NT2/D1 (cell line): ENCODE results near the gene USP2.

Experiments
- SUZ12 ChIP-seq: IDR thresholded peaks from 2 replicates; pipeline ENCODE4 v1.6.1; 2011; ENCODE audit not compliant: insufficient read length, insufficient read depth; ENCODE audit errors: extremely low read depth
- YY1 ChIP-seq: IDR thresholded peaks from 2 replicates; pipeline ENCODE4 v1.6.1; 2011; ENCODE audit not compliant: insufficient read length, insufficient read depth
- ZNF274 ChIP-seq: IDR thresholded peaks from 2 replicates; pipeline ENCODE4 v1.6.1; 2011; ENCODE audit warnings: mild to moderate bottlenecking, low read depth, low read length

- TF ChIP-seq YY1, result no peak
- TF ChIP-seq ZNF274, result no peak
- TF ChIP-seq SUZ12, result no peak
These were observed 2.8 kb upstream of the USP2 start for GRCh38 chr11:119384332-119384731.
